ENCODE data around the gene DLG2.
"Not testable (repeated sequence)": the region's sequence is repeated elsewhere in the genome, so short reads cannot be mapped to it uniquely, and the experiment has no call there.

The DLG2 gene

GRCh38 chr11:85634747-85635146 is 7.6 kb upstream of the DLG2 start:
- no peak for DNase-seq

- no peak for DNase-seq
Measured at GRCh38 chr11:85628771-85629341, 1.7 kb upstream of the DLG2 start.

- DNase-seq = peak; percentile 93 to 94
Measured at GRCh38 chr11:85627998-85628770, 1.0 kb upstream of the DLG2 start, which contains the start of gene TMEM126B. TSS of gene TMEM126B (plus strand) at chr11:85628593. CDS start at chr11:85628608, 15 bp downstream.

GRCh38 chr11:85626496-85626895 is 648 bp downstream of the DLG2 start:
- no peak for DNase-seq

GRCh38 chr11:85620256-85620655 is 6.9 kb downstream of the DLG2 start:
- no peak for DNase-seq

- DNase-seq = no peak
Measured at GRCh38 chr11:85619499-85619898, 7.6 kb downstream of the DLG2 start.

- not testable (repeated sequence) for DNase-seq
Measured at GRCh38 chr11:85611643-85612042, 15.5 kb downstream of the DLG2 start.

- not testable (repeated sequence) for DNase-seq
Measured at GRCh38 chr11:85609286-85609685, 17.9 kb downstream of the DLG2 start.

- DNase-seq = not testable (repeated sequence)
Measured at GRCh38 chr11:85608621-85609020, 18.5 kb downstream of the DLG2 start.

- DNase-seq = not testable (repeated sequence)
Measured at GRCh38 chr11:85606237-85606636, 20.9 kb downstream of the DLG2 start.

- no peak for DNase-seq
Measured at GRCh38 chr11:85603220-85603619, 23.9 kb downstream of the DLG2 start.

- no peak for DNase-seq
Measured at GRCh38 chr11:85602526-85603213, 24.5 kb downstream of the DLG2 start.

- DNase-seq = no peak
Measured at GRCh38 chr11:85599083-85599482, 28.1 kb downstream of the DLG2 start.

- no peak for DNase-seq
Measured at GRCh38 chr11:85596886-85597285, 30.3 kb downstream of the DLG2 start.

GRCh38 chr11:85595285-85595884 is 31.8 kb downstream of the DLG2 start:
- DNase-seq = peak in 1 of 2 donors; percentile 53

GRCh38 chr11:85590848-85591483 is 36.2 kb downstream of the DLG2 start:
- DNase-seq = no peak

GRCh38 chr11:85589373-85589772 is 37.8 kb downstream of the DLG2 start:
- no peak for DNase-seq

GRCh38 chr11:85582111-85582510 is 45.0 kb downstream of the DLG2 start:
- no peak for DNase-seq

GRCh38 chr11:85575388-85575787 is 51.8 kb downstream of the DLG2 start:
- DNase-seq = no peak

GRCh38 chr11:85572056-85572455 is 55.1 kb downstream of the DLG2 start:
- DNase-seq = no peak

GRCh38 chr11:85569525-85569924 is 57.6 kb downstream of the DLG2 start:
- DNase-seq = no peak

GRCh38 chr11:85558411-85558810 is 68.7 kb downstream of the DLG2 start:
- DNase-seq = no peak

- DNase-seq = no peak
Measured at GRCh38 chr11:85551881-85552280, 75.3 kb downstream of the DLG2 start.

All from CD4-positive, alpha-beta T cell treated with Interleukin-1 beta for 1 hour (primary cell).